Panc1 (cell line): ENCODE results near the gene NRCAM. TPM values are rescaled to one million over a fixed set of nuclear protein-coding genes. Genes with fewer than 3 reads are reported as not detected.

ENCODE experiments used
- ATAC-seq: fragments of 200-7000 bp; cut with Tn5 transposase; 2 replicates; pipeline ENCODE4 v1.9.1; 2020; ENCODE audit warnings: mild to moderate bottlenecking, moderate library complexity
- BruUV-seq: library from RNA; stranded (reverse); fragments of 400-500 nt; replicated peaks from 2 replicates; lab custom pipeline; 2021; lab: Mats Ljungman, UMichigan
- CTCF ChIA-PET: fragments of 300-600 bp; sonication (Branson Sonifier 250); formaldehyde crosslinking; loops from one replicate; lab custom pipeline; 2022; ENCODE audit warnings: antibody characterized with exemption; lab: Charles Lee
- POLR2A ChIA-PET: fragments of 300-600 bp; sonication (Branson Sonifier 250); formaldehyde crosslinking; loops from one replicate; lab custom pipeline; 2022; ENCODE audit warnings: antibody characterized with exemption; lab: Charles Lee
- DNase-seq: peaks from one replicate; pipeline ENCODE4 v3.0.0-alpha.2; 2010; ENCODE audit warnings: low read depth, low spot score
- H3K27ac ChIP-seq: 2 replicates; pipeline ENCODE4 v1.5.1; 2011; ENCODE audit warnings: mild to moderate bottlenecking, low read length, inconsistent platforms
- H3K27me3 ChIP-seq: fragments of 200-500 bp; sonication (Bioruptor generic); 2 replicates; pipeline ENCODE4 v1.6.0; 2014; ENCODE audit warnings: low read length, inconsistent platforms; ENCODE audit not compliant: control insufficient read depth, insufficient read depth
- H3K36me3 ChIP-seq: fragments of 200-500 bp; sonication (Bioruptor generic); 2 replicates; pipeline ENCODE4 v1.5.1; 2014; ENCODE audit warnings: inconsistent platforms, mild to moderate bottlenecking, low read length, moderate library complexity; ENCODE audit not compliant: control insufficient read depth, insufficient read depth
- H3K4me1 ChIP-seq: 2 replicates; pipeline ENCODE4 v1.5.1; 2011; ENCODE audit warnings: inconsistent platforms, mild to moderate bottlenecking, low read length, moderate library complexity; ENCODE audit not compliant: control insufficient read depth, insufficient read depth
- H3K4me3 ChIP-seq, 2 experiments: 2 replicates each; pipeline ENCODE4 v1.5.1; 2011 to 2012; ENCODE audit warnings: low read depth in 2 of 2, low read length in 2 of 2, mild to moderate bottlenecking in 2 of 2, inconsistent platforms in 1 of 2, moderate library complexity in 1 of 2
- H3K9me3 ChIP-seq: fragments of 200-500 bp; sonication (Bioruptor generic); 2 replicates; pipeline ENCODE4 v1.5.1; 2014; ENCODE audit warnings: low read depth, mild to moderate bottlenecking, inconsistent platforms, low read length, moderate library complexity; ENCODE audit not compliant: control insufficient read depth, insufficient read depth
- CTCF ChIP-seq: fragments of 450-650 bp; IDR thresholded peaks from 2 replicates; pipeline ENCODE4 v1.5.1; 2017; ENCODE audit warnings: mild to moderate bottlenecking
- POLR2AphosphoS5 ChIP-seq: IDR thresholded peaks from 2 replicates; pipeline ENCODE4 v1.6.1; 2012; ENCODE audit warnings: mild to moderate bottlenecking, low read depth, low read length, moderate library complexity
- REST ChIP-seq, 2 experiments: IDR thresholded peaks; 2 replicates each; pipeline ENCODE4 v1.6.1; 2011 to 2012; ENCODE audit warnings: low read depth in 2 of 2, control low read depth in 1 of 2, low read length in 1 of 2, mild to moderate bottlenecking in 1 of 2, moderate library complexity in 1 of 2; ENCODE audit not compliant: insufficient read depth in 1 of 2
- SIN3A ChIP-seq: IDR thresholded peaks from 2 replicates; pipeline ENCODE4 v1.6.1; 2012; ENCODE audit warnings: low read depth, mild to moderate bottlenecking, low read length, moderate library complexity, borderline replicate concordance; ENCODE audit not compliant: insufficient read depth
- TCF7L2 ChIP-seq: IDR thresholded peaks from 2 replicates; pipeline ENCODE4 v1.6.1; 2011; ENCODE audit warnings: mild to moderate bottlenecking, low read depth, low read length, inconsistent platforms
- in situ Hi-C: cut with HindIII; loops from 2 replicates; pipeline ENCODE4 v1.10.0; 2016; ENCODE audit warnings: low sequenced_read_pairs, low pct_unique_long_range_greater_than_20kb
- intact Hi-C: fragments of 100-400 bp; cut with micrococcal nuclease; formaldehyde crosslinking; loops from one replicate; pipeline ENCODE4 v1.10.0; 2022; ENCODE audit not compliant: unreplicated experiment
- total RNA-seq: library from RNA; stranded (reverse); gene quantifications from one replicate; pipeline ENCODE4 v1.2.1, GENCODE V29; 2021; ENCODE audit not compliant: unreplicated experiment

NRCAM gene
- total RNA-seq, 1 experiment from 2014 or later = 0.21 TPM

DNA sequence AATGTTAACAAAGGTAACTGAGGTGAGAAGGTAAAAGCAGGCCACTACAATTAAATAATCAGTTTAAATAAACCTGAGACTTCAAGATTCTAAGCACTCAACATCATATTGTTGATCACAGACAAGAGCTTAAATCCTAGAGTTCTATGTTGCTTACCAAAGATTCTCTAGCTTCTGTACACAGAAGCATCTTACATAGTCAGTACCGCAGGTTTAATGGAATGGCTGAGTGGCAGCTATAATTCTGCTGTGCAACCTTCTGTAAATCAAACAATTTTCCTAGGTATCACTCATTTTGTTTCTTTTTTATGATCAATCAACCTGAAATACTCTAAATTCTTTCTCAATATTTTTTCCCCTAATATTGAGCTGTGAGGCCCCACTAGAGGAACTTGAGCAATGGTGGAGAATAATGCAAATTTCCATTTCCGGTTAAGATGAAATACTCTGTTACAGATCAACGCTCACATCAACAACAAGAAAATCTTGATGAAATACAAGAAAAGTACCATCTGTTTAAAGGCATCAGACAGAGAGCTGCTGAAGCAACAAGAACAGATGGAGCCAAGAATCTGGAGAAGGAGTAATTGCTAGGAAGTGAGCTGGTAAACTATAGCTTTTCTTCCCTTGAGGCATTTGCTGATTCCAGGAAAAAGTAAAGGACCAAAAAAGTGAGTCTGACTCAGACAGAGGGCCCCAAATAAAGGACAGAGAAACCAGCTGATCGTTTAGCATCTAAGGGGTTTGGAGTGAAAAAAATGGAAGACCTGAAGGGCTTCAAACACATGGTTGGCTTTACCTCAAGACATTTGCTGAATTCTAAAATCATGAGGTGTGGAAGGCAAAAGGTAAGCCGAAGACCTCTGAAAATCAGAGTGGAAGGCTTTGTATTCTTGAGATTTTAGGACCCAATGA lies 47.1 kb upstream of the NRCAM start:
- no peak for DNase-seq
- Histone ChIP-seq H3K27me3 (no peaks in the 10 kb centered on the region), H3K36me3 (no peaks in the 10 kb centered on the region), H3K27ac (no peak overlapping the region), H3K4me3 (no peak overlapping the region), H3K9me3 (no peaks in the 10 kb centered on the region), H3K4me1 (no peaks in the 10 kb centered on the region)
- CTCF ChIA-PET = no interaction called here
- ATAC-seq = no peak
- no TSS peak for BruUV-seq
- POLR2A ChIA-PET = no interaction called here
- intact Hi-C loops = no loop called here
- no peak for TF ChIP-seq REST (IDR thresholded peaks at IDR 0.05; ENCODE audit: insufficient read depth in 1 of 2, low read depth in 2 of 2, low read length in 1 of 2)
- no peak for TF ChIP-seq CTCF
- in situ Hi-C loops = no loop called here

DNA sequence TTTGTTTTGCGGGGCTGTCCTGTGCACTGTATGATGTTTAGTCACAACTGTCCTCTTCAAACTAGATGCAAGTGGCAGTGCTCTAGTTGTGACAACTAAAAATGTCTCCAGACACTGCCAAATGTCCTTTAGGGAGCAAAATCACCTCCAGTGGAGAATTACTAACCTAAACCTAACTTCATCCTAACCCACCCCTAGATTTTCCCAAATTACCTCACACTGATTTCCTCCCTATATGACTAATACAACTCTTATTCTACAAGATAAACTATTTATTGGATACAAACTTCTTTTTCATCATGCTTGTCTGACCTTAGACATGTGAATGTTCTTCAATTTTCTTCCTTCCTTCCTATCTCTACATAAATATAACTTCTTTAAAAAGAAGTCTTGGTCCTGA lies 43.3 kb upstream of the NRCAM start:
- H3K36me3 ChIP-seq = no peaks in the 10 kb centered on the region; the same call in 1 of the 2 replicates
- H3K27ac ChIP-seq = no peak overlapping the region
- no TSS peak for BruUV-seq
- CTCF ChIA-PET = no interaction called here
- no peaks in the 10 kb centered on the region for H3K4me1 ChIP-seq
- DNase-seq (no peak), ATAC-seq (no peak)
- intact Hi-C loops = loop anchor here (5.0 kb wide), 1 partner anchor 317 kb away; no protein-coding TSS in a partner anchor
- H3K9me3 ChIP-seq = no peaks in the 10 kb centered on the region
- POLR2A ChIA-PET = no interaction called here
- TF ChIP-seq POLR2AphosphoS5 = no peak
- TF ChIP-seq REST (IDR thresholded peaks at IDR 0.05; ENCODE audit: insufficient read depth in 1 of 2, low read depth in 2 of 2, low read length in 1 of 2) = no peak
- no peak for TF ChIP-seq SIN3A
- no peak for TF ChIP-seq CTCF
- no peak for TF ChIP-seq TCF7L2
- H3K4me3 ChIP-seq = no peak overlapping the region
- in situ Hi-C loops = no loop called here
- H3K27me3 ChIP-seq = no peaks in the 10 kb centered on the region
